AG04449 (cell line): Measurements from ENCODE around the gene ACO1.

Source experiments
- CTCF ChIA-PET: fragments of 350-600 bp; formaldehyde crosslinking; extraction: SDS; loops from one replicate; lab custom pipeline; 2021; ENCODE audit warnings: antibody characterized with exemption; lab: Yijun Ruan, JAX
- POLR2A ChIA-PET: fragments of 400-600, 350-600 bp; formaldehyde crosslinking; extraction: SDS; loops from one replicate; lab custom pipeline; 2020; ENCODE audit warnings: antibody characterized with exemption, inconsistent platforms; lab: Yijun Ruan, JAX
- DNase-seq: peaks from one replicate; pipeline ENCODE4 v3.0.0-alpha.2; 2010; ENCODE audit warnings: low read depth, low spot score
- H3K4me3 ChIP-seq: 2 replicates; pipeline ENCODE4 v1.5.1; 2011; ENCODE audit warnings: low read depth, mild to moderate bottlenecking, control low read depth, low read length
- CTCF ChIP-seq: IDR thresholded peaks from one replicate; pipeline ENCODE4 v1.5.1; 2011; ENCODE audit warnings: mild to moderate bottlenecking, moderate library complexity, low read length, control low read depth, inconsistent platforms; ENCODE audit not compliant: insufficient read depth; ENCODE audit errors: missing control alignments

ACO1 gene

GRCh38 chr9:32434892-32435291 lies 50.4 kb downstream of the ACO1 start:
- ChIA-PET CTCF (interaction anchor here (0.6 to 10.3 kb wide), 5 partner anchors 13 to 145 kb away, joined by 3 to 233 read pairs (median 9); partner anchors contain the start of gene ACO1), POLR2A (no interaction called here)
- TF ChIP-seq CTCF = no peak

GRCh38 chr9:32441678-32442077 lies 57.2 kb downstream of the ACO1 start:
- CTCF ChIA-PET = interaction anchor here (1.0 to 3.6 kb wide), 4 partner anchors 9 to 131 kb away, joined by 4 to 24 read pairs (median 8); partner anchors contain the start of gene NDUFB6
- TF ChIP-seq CTCF = no peak
- no peak overlapping the region for H3K4me3 ChIP-seq
- POLR2A ChIA-PET = no interaction called here
- no peak for DNase-seq

More at GRCh38 chr9:32434892-32435291, 50.4 kb downstream of the ACO1 start:
- no peak overlapping the region for H3K4me3 ChIP-seq
- no peak for DNase-seq

GRCh38 chr9:32442433-32442832 lies 58.0 kb downstream of the ACO1 start:
- no peak for TF ChIP-seq CTCF
- no peak overlapping the region for H3K4me3 ChIP-seq
- no peak for DNase-seq
- CTCF ChIA-PET = interaction anchor here (1.0 to 3.6 kb wide), 4 partner anchors 10 to 130 kb away, joined by 4 to 24 read pairs (median 8); partner anchors contain the start of gene NDUFB6
- POLR2A ChIA-PET = no interaction called here

- DNase-seq = no peak
- no peak overlapping the region for H3K4me3 ChIP-seq
- TF ChIP-seq CTCF = no peak
- POLR2A ChIA-PET = no interaction called here
- CTCF ChIA-PET = interaction anchor here (0.7 to 1.6 kb wide), 3 partner anchors 15 to 132 kb away, joined by 3 to 5 read pairs (median 3); no protein-coding TSS in a partner anchor
Observed at GRCh38 chr9:32449969-32450368, 65.5 kb downstream of the ACO1 start.

DNA sequence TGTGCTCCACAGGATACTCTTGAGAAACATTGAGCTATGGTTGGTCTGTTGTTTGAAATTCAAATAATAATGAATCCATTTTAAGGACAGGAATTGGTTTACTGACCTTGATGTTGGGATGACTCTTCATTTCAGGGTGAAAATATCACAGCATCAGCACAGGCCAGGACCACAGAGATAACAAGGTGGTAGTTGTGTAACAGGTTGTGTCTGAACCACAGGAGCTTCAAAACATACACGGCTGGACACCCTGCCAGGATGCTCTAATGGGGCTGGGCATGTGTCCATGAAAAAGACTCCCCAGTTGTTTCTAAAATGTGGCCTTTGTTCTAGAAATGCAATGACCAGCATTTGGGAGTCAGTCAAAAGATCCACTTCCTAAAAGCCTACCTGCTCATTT lies 69.8 kb downstream of the ACO1 start:
- no peak for TF ChIP-seq CTCF
- no peak overlapping the region for H3K4me3 ChIP-seq
- POLR2A ChIA-PET = no interaction called here
- no peak for DNase-seq
- CTCF ChIA-PET = interaction anchor here (1.8 kb wide), 1 partner anchor 76 kb away, joined by 8 read pairs; no protein-coding TSS in a partner anchor

DNA sequence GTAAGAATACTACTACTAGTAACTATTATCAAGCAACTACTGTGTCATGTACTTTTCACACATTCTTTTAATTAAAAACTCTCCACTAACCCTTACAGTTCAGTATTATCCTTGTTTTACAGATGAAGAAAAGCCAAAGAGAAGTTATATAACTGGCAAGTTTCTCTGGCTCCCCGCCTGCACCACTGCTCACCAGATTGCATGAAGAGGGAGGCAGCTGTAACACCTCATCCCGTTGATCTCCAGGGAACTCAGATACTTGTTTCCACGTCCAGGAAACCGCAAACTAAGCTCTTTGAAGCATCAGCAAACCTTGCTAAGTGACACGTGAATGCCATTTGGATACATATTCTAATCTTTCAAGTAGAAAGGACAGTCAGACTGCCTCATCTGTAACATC lies 71.3 kb downstream of the ACO1 start:
- ChIA-PET POLR2A (no interaction called here), CTCF (interaction anchor here (1.3 to 1.6 kb wide), 2 partner anchors 22 to 124 kb away, joined by 4 to 6 read pairs; no protein-coding TSS in a partner anchor)
- no peak for DNase-seq
- H3K4me3 ChIP-seq = no peak overlapping the region
- TF ChIP-seq CTCF = no peak
